DMS153 (cell line): ENCODE results near the gene KCNAB2.

Experiments used
- DNase-seq: peaks from one replicate; lab custom pipeline; 2025; lab: John Stamatoyannopoulos, UW

The KCNAB2 gene

DNA sequence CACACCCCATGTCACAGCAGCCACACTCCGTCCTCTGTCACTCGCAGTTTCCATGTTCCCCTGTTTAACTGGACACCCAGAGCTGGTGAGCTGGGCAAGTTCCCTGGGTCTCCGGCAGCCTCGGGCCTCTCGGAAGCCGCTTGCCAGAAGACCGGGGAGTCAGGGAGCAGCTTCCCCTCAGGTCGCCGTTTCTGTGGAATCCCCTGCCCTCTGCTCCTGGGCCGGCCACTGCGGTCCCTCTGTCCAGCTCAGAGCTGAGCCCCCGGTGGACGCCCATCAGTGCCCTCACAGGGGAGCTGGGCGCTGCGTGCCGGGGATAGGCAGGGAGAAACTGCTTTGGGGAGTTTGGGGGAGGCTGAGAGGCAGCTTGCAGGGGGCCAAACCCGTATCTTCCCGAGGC is 37.7 kb downstream of the KCNAB2 start:
- DNase-seq, result no peak

DNA sequence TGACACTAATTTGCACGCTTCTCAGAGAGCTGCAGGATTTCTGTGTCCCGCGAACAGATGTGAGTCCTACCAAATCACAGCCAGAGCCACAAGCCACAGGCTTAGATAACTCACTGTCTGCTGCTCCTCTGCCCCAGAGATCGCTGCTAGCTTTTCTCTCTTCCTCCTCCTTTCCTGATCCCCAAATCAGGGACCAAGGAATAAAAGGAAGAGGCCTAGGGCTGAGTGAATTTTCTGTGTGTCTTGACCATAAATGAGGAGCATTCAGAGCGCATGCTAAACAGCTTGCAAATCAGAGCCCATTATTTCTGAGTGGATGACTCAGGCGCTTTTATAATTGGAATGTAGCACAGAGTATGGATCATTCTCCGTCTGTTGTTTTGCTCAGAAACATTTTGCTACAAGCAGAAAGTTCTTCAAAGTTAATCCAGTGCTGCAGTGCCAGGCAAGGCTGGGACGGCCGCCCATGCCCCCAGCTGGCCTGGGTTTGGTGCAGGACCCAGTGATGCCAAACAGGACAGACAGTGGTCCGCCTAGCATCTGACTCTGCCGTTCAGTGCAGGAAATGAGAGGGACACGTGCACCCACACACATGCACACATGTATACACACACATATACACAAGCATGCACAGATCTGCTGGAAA is 38.2 kb downstream of the KCNAB2 start:
- no peak for DNase-seq

DNA sequence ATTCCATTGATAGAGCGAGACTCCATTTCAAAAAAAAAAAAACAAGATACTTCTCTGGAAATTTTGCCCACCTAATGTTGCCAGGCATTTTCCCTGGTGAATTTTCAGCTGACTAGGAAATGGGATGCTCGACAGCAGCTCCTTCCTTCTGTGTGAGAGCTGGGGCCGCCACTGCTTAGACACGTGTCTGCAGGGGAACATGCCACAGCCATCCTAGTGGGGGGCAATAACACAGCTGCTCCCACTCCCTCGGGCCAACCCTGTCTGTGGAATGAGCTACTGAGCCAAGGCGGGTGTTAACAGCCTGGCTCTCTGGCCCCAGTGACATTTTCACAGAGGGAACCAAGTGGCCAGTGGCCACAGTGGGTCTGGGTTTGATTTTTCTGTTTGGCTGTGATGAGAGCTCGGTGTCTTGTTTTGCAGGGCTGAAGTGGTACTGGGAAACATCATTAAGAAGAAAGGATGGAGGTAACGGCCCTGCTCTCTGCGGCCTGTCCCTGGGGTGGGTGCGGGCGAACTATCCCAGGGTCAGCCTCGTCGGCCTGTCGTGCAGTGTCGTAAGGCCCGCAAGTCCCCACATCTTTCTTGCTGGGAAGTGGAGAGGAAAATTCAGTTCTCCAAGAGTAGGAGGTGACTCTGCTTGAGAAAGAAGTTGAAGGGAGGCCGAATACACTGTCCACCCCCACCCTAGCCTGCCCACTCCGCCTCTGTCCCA is 39.2 kb downstream of the KCNAB2 start:
- no peak for DNase-seq

DNA sequence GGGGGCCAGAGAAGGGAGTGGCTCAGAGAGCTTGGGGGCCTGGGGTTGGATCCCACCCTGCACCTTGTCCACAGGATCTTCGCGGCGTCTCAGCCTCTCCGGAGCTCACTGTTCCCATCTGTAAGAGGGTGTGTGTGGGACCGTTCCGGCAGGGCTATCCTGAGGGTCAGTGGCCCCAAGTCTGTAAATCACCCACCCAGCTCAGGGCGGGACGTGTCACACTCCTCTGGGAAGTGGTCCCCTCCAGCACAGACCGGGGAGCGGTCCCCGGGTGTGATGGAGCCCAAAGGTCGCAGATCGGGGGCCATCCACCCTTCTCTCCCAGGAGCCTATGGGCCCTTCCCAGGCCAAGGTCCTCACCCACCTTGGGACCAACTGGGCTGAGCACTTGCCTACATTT is 40.0 kb downstream of the KCNAB2 start:
- DNase-seq, result no peak

DNA sequence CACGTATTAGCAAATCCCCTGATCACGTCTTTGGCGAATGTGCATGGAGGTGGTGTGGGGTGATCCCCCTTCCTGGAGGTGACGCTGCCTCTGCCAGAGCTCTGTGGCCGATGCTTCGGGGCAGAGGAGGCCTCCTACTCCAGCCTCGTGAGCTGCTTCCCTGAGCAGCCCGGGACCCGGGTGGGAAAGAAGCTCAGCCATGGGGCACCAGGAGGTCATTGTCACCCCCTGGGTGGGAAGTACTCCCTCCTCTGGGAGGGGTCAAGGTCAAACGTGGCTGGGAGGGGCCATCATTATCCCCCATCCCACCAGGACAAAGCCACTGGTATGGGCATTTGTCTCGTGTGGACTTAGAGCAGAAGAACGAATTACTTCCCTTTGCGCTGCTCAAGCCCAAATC is 40.7 kb downstream of the KCNAB2 start:
- no peak for DNase-seq

DNA sequence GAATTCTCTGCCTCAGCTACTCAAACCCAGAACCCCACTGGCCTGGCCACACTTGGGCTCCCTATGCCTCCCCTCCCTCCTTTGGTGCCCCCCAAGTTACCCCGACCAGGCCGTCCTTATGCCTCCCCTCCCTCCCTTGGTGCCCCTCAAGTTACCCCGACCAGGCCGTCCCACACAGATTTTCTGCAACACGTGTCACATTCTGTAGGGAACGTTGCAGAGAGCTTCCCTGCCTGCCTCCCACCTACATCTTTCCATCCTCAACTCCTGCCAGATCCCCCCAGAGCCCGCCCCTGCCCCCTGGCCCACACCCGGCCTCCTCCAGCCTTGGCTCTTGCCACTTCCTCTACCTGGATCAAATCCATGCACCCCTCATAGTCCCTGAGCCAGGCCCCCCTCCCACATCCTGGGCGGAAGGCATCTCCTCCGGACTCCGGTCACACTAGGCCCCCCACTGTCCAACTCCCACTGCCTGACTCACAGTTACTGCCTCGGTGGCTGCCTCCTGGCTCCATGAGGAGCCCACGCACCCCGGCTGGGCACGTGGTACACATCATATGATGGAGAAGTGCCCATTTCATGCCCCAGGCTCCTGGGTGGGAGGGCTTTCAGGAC is 41.2 kb downstream of the KCNAB2 start:
- no peak for DNase-seq

DNA sequence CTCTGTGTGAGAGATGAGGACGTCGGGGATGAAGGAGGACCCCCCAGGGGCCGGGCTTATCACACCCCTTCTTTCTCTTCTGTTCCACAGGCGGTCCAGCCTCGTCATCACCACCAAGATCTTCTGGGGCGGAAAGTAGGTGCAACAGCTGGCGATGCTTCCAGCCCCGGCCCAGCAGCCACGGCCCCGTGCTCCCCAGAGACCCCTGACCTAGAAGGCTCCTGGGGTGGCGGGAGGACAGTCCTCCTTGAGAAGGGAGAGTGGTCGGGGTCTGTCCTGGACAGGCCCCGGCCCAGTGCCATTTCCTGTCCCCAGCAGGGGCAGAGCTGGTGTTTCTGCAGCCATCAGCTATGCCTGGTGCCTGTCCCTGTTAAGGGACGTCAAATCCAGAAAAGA is 41.7 kb downstream of the KCNAB2 start:
- no peak for DNase-seq

DNA sequence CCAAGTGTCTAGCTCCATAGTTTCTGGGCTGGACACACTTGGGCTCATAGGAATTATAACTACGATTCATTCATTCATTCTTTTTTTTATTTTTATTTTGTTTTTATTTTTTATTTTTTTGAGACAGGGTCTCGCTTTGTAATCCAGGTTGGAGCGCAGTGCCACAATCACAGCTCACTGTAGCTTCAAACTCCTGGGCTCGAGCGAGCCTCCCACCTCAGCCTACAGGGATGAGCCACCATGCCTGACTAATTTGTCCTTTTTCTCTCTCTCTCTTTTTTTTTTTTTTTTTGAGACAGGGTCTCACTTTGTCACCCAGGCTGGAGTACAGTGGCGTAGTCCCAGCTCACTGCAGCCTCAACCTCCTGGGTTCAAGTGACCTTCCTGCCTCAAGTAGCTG is 42.3 kb downstream of the KCNAB2 start:
- no peak for DNase-seq

DNA sequence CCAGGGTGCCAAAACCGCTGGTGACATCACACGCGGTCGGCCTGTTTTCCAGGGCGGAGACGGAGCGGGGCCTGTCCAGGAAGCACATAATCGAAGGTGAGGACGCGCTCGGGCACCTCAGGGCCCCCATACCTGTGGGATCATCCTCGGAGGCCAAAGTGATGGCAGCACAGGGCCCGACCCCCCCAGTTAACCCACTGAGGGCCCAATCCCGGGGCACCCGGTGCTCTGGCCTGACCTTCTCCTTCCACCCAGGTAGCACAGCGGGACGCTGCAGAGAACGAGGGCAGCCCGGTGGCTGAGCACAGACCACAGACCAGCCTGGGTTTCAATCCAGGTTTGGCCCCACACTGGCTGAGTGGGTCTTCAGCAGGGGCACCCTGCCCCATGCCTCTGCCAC is 43.3 kb downstream of the KCNAB2 start:
- no peak for DNase-seq

DNA sequence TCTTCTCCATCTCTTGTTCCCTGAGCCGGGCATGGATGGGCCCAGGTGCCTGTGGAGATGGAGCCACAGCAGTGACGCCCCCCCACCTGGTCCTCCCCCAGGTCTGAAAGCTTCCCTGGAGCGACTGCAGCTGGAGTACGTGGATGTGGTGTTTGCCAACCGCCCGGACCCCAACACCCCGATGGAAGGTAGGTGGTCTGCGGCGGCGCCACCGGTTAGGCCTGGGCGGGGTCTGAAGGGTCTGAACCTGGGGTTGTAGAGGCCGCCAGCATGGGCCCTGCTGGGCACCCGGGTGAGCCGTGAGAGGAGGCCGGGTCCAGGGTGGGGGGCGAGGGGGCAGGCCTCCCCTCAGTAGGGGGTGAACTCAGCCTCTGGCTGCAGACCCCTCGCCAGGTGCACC is 44.6 kb downstream of the KCNAB2 start:
- no peak for DNase-seq

DNA sequence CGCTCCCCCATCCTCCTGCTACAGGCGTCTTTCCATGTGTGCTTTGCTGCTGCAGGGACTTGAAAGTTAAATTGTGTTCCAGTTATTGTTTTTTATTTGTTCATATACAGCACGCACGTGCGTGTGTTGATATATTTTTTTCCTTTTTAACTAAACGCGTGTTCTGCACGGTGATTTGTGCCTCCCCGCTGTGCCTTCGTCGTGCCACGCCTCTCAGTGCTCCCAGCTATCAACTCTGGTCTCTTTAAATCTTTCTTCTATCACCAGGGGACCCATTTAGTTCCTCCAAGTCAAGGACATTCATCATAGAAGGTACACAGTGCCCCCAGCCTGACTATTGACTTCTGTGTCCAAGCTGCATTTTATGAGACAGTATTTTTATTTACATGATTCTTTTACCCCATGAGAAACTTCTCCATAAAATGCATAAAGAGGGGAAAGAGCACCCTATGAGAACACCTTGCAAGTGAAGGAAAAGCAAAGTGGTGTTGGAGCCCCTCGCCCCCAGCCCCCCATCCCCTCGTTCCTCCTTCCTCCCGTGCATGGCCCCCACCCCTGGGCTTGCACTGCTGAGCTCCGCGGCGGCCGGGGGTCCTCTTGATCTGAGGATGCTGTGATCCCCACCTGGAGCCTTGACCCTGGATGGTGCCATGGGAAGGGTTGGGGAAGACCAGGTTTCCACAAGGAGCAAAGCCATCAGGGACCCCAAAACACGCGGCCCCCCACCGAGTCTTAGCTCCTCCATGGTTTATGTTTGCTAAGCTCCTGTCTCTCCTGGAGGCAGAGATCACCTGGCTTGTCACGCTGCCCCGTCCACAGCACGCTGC is 45.5 kb downstream of the KCNAB2 start:
- DNase-seq, result no peak

DNA sequence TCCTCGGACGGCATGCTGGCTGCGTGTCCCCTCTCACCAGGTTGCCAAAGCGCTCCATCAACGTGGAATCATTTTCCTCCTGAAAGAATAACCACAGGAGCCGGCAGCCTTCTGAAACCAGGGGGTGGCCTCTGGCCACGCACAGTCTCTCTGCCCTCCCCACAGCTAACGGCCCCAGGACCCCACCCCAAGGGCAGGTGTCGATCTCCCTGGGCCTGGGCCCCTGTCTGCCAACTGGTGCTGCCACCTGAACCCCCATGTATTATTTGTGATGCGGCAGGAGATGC is 46.1 kb downstream of the KCNAB2 start:
- DNase-seq, result no peak

DNA sequence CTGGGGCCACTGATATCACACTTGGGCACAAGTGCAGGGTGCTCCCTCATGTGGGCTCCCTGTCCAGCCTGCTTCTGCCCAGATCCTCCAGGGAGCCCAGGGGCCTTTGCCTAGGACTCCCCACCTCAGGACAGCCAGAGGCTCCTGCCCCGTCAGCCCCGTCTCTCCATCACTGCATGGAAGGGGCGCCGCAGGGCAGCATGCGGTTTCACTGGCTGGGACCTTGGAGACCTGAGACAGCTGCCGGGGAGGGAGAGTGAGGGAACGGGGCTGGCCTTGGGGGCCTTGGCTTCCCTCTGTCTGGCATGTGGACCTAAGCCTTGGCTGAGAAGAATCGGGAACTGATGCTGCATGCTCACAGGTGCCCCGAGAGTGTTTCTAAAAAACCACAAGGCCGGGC is 46.5 kb downstream of the KCNAB2 start:
- no peak for DNase-seq

DNA sequence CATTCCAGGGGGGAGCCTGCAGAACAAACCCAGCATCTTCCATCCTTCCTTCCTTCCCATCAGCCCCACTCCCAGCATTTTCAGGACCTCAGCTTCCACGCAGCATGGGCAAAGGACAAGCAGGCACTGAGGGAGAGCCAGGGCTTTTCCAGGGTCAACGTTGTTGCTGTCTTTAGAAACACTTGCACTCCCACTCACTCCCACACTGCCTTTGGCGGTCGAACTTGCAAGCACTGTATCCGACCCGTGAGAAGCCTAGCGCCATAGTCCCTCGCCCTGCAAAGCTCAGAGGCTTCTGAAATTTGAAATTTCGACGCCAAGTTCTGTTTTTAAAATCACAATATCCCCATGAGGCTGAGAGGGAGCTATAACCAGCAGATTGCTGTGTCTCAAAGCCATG is 47.4 kb downstream of the KCNAB2 start:
- no peak for DNase-seq

DNA sequence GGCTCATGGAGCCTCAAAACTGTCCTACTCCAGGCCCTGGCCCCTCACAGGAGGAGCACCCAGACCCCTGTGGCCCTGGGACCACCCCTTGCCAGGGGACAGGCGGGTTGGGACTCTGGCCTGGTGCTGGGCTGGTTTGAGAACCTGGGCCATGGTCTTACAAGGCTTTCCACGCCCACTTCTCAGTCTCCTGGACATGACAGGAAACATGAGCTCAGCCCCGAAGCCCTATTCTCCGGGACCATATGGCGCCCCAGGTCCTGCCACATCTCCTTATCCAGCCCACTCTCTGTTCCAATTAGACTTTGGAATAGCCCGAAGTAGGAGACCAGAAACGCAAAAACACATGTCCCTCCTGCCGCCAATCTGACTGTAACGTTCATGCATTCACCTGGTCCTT is 47.9 kb downstream of the KCNAB2 start:
- DNase-seq, result no peak

DNA sequence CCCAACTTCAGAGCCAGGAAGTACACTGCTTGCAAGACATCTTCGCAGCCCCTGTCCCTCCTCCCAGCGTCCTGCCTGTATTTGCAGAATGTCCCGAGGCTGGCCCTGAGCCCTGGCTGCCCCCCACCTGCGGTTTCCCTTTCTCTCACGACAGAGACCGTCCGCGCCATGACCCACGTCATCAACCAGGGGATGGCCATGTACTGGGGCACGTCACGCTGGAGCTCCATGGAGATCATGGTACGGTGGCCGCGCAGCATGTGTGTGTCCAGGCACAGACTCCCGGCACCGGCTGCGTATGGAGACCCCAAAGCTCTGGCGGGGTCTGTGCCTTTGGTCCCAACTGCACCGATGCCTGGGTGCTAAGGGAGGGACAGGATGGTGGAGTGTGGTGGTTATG is 48.6 kb downstream of the KCNAB2 start:
- no peak for DNase-seq

DNA sequence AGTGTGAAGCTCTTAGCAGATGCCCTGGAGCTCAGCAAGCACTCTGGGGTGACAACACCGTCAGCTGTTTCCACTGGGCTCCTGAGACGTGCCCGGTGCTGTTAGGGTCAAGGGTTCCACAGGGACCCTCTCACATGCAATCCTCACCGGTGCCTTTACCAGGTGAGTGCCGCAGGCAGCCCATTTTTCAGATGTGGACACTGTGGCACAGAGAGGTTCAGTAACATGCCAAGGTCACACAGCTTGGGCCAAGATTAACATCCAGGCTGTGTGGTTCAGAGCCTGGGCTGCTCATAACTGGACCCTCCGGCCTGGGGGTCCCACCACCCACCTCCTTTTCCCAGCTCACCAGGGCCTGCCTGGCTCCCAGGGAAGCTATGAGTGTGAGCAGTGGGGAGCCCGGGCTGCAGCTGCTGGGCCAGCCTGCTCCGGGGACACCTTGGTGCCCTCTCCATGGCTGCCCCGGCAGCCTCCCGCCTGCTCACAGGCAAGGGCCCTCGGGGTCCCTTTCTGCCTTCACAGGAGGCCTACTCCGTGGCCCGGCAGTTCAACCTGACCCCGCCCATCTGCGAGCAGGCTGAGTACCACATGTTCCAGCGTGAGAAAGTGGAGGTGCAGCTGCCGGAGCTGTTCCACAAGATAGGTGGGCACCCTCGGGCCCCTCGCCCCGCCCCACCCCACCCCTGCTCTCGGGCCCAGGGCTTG is 49.3 kb downstream of the KCNAB2 start:
- no peak for DNase-seq

DNA sequence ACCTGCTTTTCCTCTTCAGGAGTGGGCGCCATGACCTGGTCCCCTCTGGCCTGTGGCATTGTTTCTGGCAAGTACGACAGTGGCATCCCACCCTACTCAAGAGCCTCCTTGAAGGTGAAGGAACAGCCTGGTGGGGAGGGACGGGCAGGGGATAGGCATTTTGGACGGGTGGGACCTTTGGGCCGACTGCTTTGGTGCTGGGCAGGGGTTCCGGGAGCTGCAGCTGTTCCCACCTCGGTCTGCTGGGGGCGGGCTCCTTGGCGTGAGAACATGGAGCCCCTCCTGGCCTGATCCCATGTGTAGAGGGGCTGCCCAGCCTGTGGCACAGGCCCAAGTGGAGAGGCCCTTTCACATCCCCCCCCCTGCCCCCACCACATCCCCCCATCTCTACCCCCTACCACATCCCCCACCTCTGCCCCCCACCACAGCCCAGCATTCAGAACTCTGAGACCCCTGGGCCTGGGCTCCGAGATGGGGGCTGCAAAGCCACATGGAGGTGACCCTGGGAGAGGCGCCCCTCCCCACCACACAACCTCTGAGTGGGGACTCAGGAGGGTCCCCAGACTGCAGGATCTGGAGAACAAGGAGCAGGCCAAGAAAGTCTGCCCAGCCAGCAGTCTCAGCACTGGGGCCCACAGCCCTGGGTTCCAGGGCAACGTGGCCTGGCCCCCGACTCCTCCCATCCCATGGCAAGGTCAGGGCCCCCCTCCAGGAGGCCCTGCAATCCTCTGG is 50.0 kb downstream of the KCNAB2 start:
- DNase-seq, result no peak

DNA sequence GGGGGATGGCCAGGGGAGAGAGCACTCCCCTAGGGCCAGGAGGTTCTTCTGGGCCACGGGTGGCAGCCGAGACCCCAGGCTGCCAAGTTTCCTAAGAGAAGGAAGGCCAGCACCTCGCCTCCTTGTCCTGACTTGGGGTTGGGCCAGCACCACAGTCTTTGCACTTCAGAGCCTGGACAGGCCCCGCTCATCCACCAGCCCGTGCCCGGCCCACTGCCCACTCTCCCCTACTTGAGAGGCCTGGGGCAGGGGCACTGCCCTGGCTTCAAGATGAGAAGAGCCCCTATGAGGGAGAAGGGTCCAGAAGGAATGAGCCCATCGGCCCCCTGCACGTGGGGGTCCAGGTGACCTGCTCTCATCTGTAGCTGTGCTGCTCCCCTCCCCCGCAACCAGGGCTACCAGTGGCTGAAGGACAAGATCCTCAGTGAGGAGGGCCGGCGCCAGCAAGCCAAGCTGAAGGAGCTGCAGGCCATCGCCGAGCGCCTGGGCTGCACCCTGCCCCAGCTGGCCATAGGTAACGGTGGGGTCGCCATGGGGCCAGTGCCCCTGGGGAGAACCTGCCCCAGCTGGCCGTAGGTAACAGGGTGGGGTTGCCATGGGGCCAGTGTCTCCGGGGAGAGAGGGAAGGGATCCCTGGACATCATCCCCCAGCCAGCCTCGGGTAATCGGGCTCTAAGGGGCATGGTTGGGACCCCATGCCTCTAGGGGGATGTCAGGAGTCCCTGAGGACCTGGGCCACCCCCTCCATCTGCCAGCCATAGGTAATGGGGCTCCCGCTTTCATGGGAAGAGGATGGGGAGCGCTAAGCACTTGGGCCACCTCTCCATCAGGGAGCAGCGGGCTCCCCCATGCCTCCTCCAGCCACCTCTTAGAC is 50.8 kb downstream of the KCNAB2 start:
- no peak for DNase-seq

DNA sequence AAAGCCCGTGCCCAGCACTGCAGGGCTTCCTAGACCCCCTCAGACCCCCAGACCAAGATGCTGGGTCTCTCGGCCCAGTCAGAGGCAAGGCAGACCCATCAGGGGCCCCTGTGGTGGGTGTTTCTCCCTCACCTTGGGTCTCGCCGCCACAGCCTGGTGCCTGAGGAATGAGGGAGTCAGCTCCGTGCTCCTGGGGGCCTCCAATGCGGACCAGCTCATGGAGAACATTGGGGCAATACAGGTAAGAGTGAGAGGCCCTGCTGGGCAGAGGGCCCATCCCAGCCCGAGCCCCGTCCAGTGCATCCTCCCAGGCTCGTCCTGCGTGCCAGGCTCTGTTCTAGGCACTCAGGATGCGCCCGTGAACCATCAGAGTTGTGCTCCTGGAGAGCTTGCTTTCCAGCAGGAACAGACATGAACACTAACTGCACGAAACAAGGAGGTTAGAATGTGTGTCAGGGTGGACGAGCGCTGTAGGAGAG is 51.5 kb downstream of the KCNAB2 start:
- DNase-seq, result no peak

DNA sequence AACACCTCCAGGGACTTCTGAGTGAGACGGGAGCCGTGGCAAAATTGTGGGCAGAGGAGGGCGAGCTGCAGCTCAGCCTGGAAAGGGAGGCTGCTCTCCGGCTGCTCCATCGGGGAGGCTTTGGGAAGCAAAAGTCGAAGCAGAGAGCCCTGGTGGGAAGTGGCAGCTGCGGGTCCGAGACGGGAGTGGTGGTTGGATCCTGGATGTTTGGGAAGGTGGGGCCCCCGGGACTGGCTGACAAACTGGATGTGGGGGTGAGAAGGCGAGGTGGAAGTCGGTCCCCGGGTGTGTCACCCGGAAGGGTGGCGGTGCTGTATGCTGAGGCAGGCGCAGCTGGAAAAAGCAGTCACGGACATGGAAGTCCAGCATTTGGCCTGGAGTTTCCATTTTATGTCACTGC is 52.1 kb downstream of the KCNAB2 start:
- no peak for DNase-seq
